KMS-11 (cell line): Measurements from ENCODE around the gene SLC37A3.

ENCODE experiments used
- H2AFZ ChIP-seq: fragments of 200-600 bp; sonication (generic); 2 replicates; pipeline ENCODE4 v1.6.1; 2016; ENCODE audit warnings: antibody characterized with exemption, mixed run types, low read depth
- H3K27ac ChIP-seq: fragments of 200-600 bp; sonication (generic); 2 replicates; pipeline ENCODE4 v1.6.1; 2016; ENCODE audit warnings: mild to moderate bottlenecking, mixed run types
- H3K27me3 ChIP-seq: fragments of 200-600 bp; sonication (generic); 2 replicates; pipeline ENCODE4 v1.6.1; 2017; ENCODE audit warnings: mild to moderate bottlenecking, low read depth, mixed run types, moderate library complexity; ENCODE audit not compliant: insufficient read depth
- H3K36me3 ChIP-seq: fragments of 200-600 bp; sonication (generic); 2 replicates; pipeline ENCODE4 v1.6.1; 2017; ENCODE audit warnings: mild to moderate bottlenecking, mixed run types; ENCODE audit not compliant: insufficient read depth
- H3K4me1 ChIP-seq: fragments of 200-600 bp; sonication (generic); 2 replicates; pipeline ENCODE4 v1.6.1; 2016; ENCODE audit warnings: mild to moderate bottlenecking, low read depth, mixed run types; ENCODE audit not compliant: poor library complexity, severe bottlenecking
- H3K4me2 ChIP-seq: fragments of 200-600 bp; sonication (generic); 2 replicates; pipeline ENCODE4 v1.7.0; 2016; ENCODE audit warnings: mild to moderate bottlenecking, mixed run types
- H3K4me3 ChIP-seq: fragments of 200-600 bp; sonication (generic); IDR thresholded peaks from 2 replicates; pipeline ENCODE4 v1.6.1; 2017; ENCODE audit warnings: low read depth, low read length, mixed read lengths; ENCODE audit not compliant: insufficient read depth
- H3K79me2 ChIP-seq: fragments of 200-600 bp; sonication (generic); 2 replicates; pipeline ENCODE4 v1.6.1; 2016; ENCODE audit warnings: low read depth, mixed run types; ENCODE audit not compliant: insufficient read depth
- H3K9ac ChIP-seq: fragments of 200-600 bp; sonication (generic); 2 replicates; pipeline ENCODE4 v1.6.1; 2016; ENCODE audit warnings: mild to moderate bottlenecking, mixed run types
- H4K20me1 ChIP-seq: fragments of 200-600 bp; sonication (generic); 2 replicates; pipeline ENCODE4 v1.6.1; 2016; ENCODE audit warnings: mild to moderate bottlenecking, mixed run types; ENCODE audit not compliant: insufficient read depth
- TF ChIP-seq, protein P1 (sequence below): fragments of 200-600 bp; sonication (generic); conservative IDR thresholded peaks from 2 replicates; pipeline ENCODE4 v1.6.1; 2017; ENCODE audit warnings: low read depth, mild to moderate bottlenecking, antibody characterized with exemption, low read length, moderate library complexity, mixed read lengths

Gene SLC37A3

DNA sequence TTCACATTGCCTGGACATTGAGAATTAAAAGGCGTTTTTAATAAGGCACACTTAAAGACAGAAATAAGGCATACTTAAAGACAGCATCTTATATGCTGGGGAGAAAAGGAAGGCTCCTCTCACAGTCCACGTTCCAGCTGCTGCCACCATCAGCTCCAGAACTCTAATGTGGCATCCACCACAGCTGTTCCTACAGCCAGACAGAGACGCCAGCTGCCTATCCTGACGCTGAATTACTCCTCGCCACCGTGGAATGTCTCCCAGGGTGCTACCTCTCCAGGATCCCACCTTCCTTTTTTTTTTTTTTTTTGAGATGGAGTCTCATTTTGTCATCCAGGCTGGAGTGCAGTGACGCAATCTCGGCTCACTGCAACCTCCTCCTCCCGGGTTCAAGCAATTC, 30.8 kb downstream of the SLC37A3 start:
- H3K27ac ChIP-seq: no peak overlapping the region
- H3K27me3 ChIP-seq: no peaks in the 10 kb centered on the region
- no peak overlapping the region for H2AFZ ChIP-seq
- no peaks in the 10 kb centered on the region for H3K4me1 ChIP-seq
- no peaks in the 10 kb centered on the region for H3K36me3 ChIP-seq
- no peaks in the 10 kb centered on the region for H3K79me2 ChIP-seq
- H3K4me3 ChIP-seq: no peak overlapping the region
- no peaks in the 10 kb centered on the region for H4K20me1 ChIP-seq
- H3K4me2 ChIP-seq: no peak overlapping the region
- no peak overlapping the region for H3K9ac ChIP-seq
- TF ChIP-seq, protein P1, sequence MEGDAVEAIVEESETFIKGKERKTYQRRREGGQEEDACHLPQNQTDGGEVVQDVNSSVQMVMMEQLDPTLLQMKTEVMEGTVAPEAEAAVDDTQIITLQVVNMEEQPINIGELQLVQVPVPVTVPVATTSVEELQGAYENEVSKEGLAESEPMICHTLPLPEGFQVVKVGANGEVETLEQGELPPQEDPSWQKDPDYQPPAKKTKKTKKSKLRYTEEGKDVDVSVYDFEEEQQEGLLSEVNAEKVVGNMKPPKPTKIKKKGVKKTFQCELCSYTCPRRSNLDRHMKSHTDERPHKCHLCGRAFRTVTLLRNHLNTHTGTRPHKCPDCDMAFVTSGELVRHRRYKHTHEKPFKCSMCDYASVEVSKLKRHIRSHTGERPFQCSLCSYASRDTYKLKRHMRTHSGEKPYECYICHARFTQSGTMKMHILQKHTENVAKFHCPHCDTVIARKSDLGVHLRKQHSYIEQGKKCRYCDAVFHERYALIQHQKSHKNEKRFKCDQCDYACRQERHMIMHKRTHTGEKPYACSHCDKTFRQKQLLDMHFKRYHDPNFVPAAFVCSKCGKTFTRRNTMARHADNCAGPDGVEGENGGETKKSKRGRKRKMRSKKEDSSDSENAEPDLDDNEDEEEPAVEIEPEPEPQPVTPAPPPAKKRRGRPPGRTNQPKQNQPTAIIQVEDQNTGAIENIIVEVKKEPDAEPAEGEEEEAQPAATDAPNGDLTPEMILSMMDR: no peak

- TF ChIP-seq, protein P1: no peak
- Histone ChIP-seq H3K36me3 (no peaks in the 10 kb centered on the region), H3K4me2 (no peak overlapping the region)
These were observed 33.5 kb downstream of the SLC37A3 start for GRCh38 chr7:140364819-140365218.

GRCh38 chr7:140360697-140361229, 37.6 kb downstream of the SLC37A3 start:
- no peak overlapping the region for H3K9ac ChIP-seq
- TF ChIP-seq, protein P1: no peak
- H2AFZ ChIP-seq: no peak overlapping the region
- no peak overlapping the region for H3K4me3 ChIP-seq
- H3K79me2 ChIP-seq: no peaks in the 10 kb centered on the region
- no peaks in the 10 kb centered on the region for H3K36me3 ChIP-seq
- H4K20me1 ChIP-seq: no peaks in the 10 kb centered on the region
- no peaks in the 10 kb centered on the region for H3K4me1 ChIP-seq
- no peak overlapping the region for H3K27ac ChIP-seq
- H3K4me2 ChIP-seq: no peak overlapping the region
- no peaks in the 10 kb centered on the region for H3K27me3 ChIP-seq

More at GRCh38 chr7:140364819-140365218, 33.5 kb downstream of the SLC37A3 start:
- Histone ChIP-seq H3K9ac (no peak overlapping the region), H2AFZ (no peak overlapping the region), H3K27ac (no peak overlapping the region), H3K27me3 (no peaks in the 10 kb centered on the region), H3K4me1 (no peaks in the 10 kb centered on the region), H4K20me1 (no peaks in the 10 kb centered on the region), H3K79me2 (no peaks in the 10 kb centered on the region), H3K4me3 (no peak overlapping the region)

- Histone ChIP-seq H3K36me3 (no peaks in the 10 kb centered on the region), H2AFZ (no peak overlapping the region), H3K79me2 (no peaks in the 10 kb centered on the region), H4K20me1 (no peaks in the 10 kb centered on the region), H3K4me2 (no peak overlapping the region), H3K4me1 (no peaks in the 10 kb centered on the region), H3K4me3 (no peak overlapping the region), H3K27ac (no peak overlapping the region), H3K9ac (no peak overlapping the region), H3K27me3 (no peaks in the 10 kb centered on the region)
- TF ChIP-seq, protein P1: no peak
These were observed 39.8 kb downstream of the SLC37A3 start for GRCh38 chr7:140358412-140359051.
